Right lobe of liver (tissue), 4 donors: ENCODE data around the gene TBC1D26.

ENCODE experiments used
- CTCF ChIP-seq, 4 donors: fragments of 200-600 bp in 3 of 4; fragments of 450-650 bp in 1 of 4; IDR thresholded peaks; one replicate each; pipeline versions ENCODE4 v1.5.1 to v1.8.0; 2016 to 2022; ENCODE audit warnings: antibody characterized with exemption in 4 of 4, mild to moderate bottlenecking in 2 of 4
- POLR2A ChIP-seq: fragments of 450-650 bp; IDR thresholded peaks from one replicate; pipeline ENCODE4 v1.6.1; 2017; ENCODE audit warnings: antibody characterized with exemption, mild to moderate bottlenecking
- donor health status: DM: no; HTN: no; CAD: no.
- donor health status: DM: no; HTN: no; CAD: no.
- donor health status: DM: no; HTN: yes; CAD: no.

- TF ChIP-seq CTCF (IDR thresholded peaks at IDR 0.05) (no peak), POLR2A (no peak)
Observed at GRCh38 chr17:15744074-15744676, 12.1 kb downstream of the TBC1D26 start.
